ENCODE measurements around the gene HNRNPC. TPM values are rescaled to one million over a fixed set of nuclear protein-coding genes. Genes with fewer than 3 reads are reported as not detected.
"Not testable (repeated sequence)": the region's sequence is repeated elsewhere in the genome, so short reads cannot be mapped to it uniquely, and the experiment has no call there.

Gene HNRNPC
- total RNA-seq, 2 donors from 2014 or later: 751 to 1,003 TPM

GRCh38 chr14:21168055-21168454 is 101.2 kb downstream of the HNRNPC start:
- Histone ChIP-seq H3K4me3 (ENCODE audit: low read length) (no peak overlapping the region), H3K27me3 (ENCODE audit: control insufficient read depth, insufficient read depth, low read length, poor library complexity, severe bottlenecking) (no peaks in the 10 kb centered on the region), H3K4me1 (ENCODE audit: control insufficient read depth, insufficient read depth, low read length) (peaks cover 4% of the 10 kb centered on the region), H3K27ac (ENCODE audit: low read depth, low read length) (no peak overlapping the region), H3K9me3 (ENCODE audit: control insufficient read depth, low read length) (peaks cover 28% of the 10 kb centered on the region), H3K9ac (ENCODE audit: extremely low read depth, low read length, poor library complexity, severe bottlenecking) (no peak overlapping the region), H3K36me3 (ENCODE audit: control insufficient read depth, insufficient read depth, low read length) (no peaks in the 10 kb centered on the region)
- no peak overlapping the region for H3K27ac Mint-ChIP-seq
- peaks cover 19% of the 10 kb centered on the region for H3K4me1 Mint-ChIP-seq
- WGBS, 2 experiments (ENCODE audit: insufficient coverage in 1 of 2, insufficient read length in 1 of 2): 91 to 93% methylated on average over 4 to 8 of the region's 8 CpGs
- H3K27me3 Mint-ChIP-seq (ENCODE audit: insufficient read depth): peaks cover 5% of the 10 kb centered on the region
- no peak for DNase-seq
- H3K4me3 Mint-ChIP-seq: no peak overlapping the region
- H3K9me3 Mint-ChIP-seq: peaks cover 23% of the 10 kb centered on the region
- no peak for TF ChIP-seq CTCF (conservative IDR thresholded peaks at IDR 0.05)
- no peaks in the 10 kb centered on the region for H3K36me3 Mint-ChIP-seq (ENCODE audit: low read depth)

GRCh38 chr14:21165670-21166069 is 103.6 kb downstream of the HNRNPC start:
- not testable (repeated sequence) for DNase-seq; H3K4me1 ChIP-seq (ENCODE audit: control insufficient read depth, insufficient read depth, low read length); H3K27ac Mint-ChIP-seq; H3K36me3 ChIP-seq (ENCODE audit: control insufficient read depth, insufficient read depth, low read length); H3K36me3 Mint-ChIP-seq (ENCODE audit: low read depth); H3K9me3 ChIP-seq (ENCODE audit: control insufficient read depth, low read length); H3K27ac ChIP-seq (ENCODE audit: low read depth, low read length); H3K9ac ChIP-seq (ENCODE audit: extremely low read depth, low read length, poor library complexity, severe bottlenecking); H3K4me3 ChIP-seq (ENCODE audit: low read length); H3K9me3 Mint-ChIP-seq; H3K4me3 Mint-ChIP-seq; H3K27me3 ChIP-seq (ENCODE audit: control insufficient read depth, insufficient read depth, low read length, poor library complexity, severe bottlenecking); H3K27me3 Mint-ChIP-seq (ENCODE audit: insufficient read depth)
- H3K4me1 Mint-ChIP-seq: peaks cover 18% of the 10 kb centered on the region
- WGBS, 2 experiments (ENCODE audit: insufficient coverage in 1 of 2, insufficient read length in 1 of 2): 100% methylated on average over 1 of the region's 1 CpG; no CpG with 5 or more reads in 1 of the 2 experiments

- H3K36me3 Mint-ChIP-seq (ENCODE audit: low read depth); H3K36me3 ChIP-seq (ENCODE audit: control insufficient read depth, insufficient read depth, low read length); H3K27me3 ChIP-seq (ENCODE audit: control insufficient read depth, insufficient read depth, low read length, poor library complexity, severe bottlenecking); H3K9me3 Mint-ChIP-seq; H3K27me3 Mint-ChIP-seq (ENCODE audit: insufficient read depth); H3K4me3 ChIP-seq (ENCODE audit: low read length); H3K4me1 ChIP-seq (ENCODE audit: control insufficient read depth, insufficient read depth, low read length); H3K9ac ChIP-seq (ENCODE audit: extremely low read depth, low read length, poor library complexity, severe bottlenecking); H3K9me3 ChIP-seq (ENCODE audit: control insufficient read depth, low read length); H3K4me3 Mint-ChIP-seq; H3K27ac ChIP-seq (ENCODE audit: low read depth, low read length): not testable (repeated sequence)
- peak; percentile 68 for DNase-seq
- H3K4me1 Mint-ChIP-seq: peaks cover 12% of the 10 kb centered on the region
- 70 to 80% methylated on average over 6 to 7 of the region's 7 CpGs for WGBS, 2 experiments (ENCODE audit: insufficient coverage in 1 of 2, insufficient read length in 1 of 2)
- H3K27ac Mint-ChIP-seq: peak overlapping the region; percentile 50
Observed at GRCh38 chr14:21165002-21165605, 104.1 kb downstream of the HNRNPC start.

- no peak for TF ChIP-seq CTCF (conservative IDR thresholded peaks at IDR 0.05)
- WGBS, 2 experiments (ENCODE audit: insufficient coverage in 1 of 2, insufficient read length in 1 of 2): 92 to 97% methylated on average over 3 to 4 of the region's 4 CpGs
- no peaks in the 10 kb centered on the region for H3K36me3 Mint-ChIP-seq (ENCODE audit: low read depth)
- H3K27me3 Mint-ChIP-seq (ENCODE audit: insufficient read depth): peaks cover 3% of the 10 kb centered on the region
- no peak overlapping the region for H3K9ac ChIP-seq (ENCODE audit: extremely low read depth, low read length, poor library complexity, severe bottlenecking)
- no peaks in the 10 kb centered on the region for H3K9me3 Mint-ChIP-seq
- H3K4me3 Mint-ChIP-seq: no peak overlapping the region
- no peaks in the 10 kb centered on the region for H3K36me3 ChIP-seq (ENCODE audit: control insufficient read depth, insufficient read depth, low read length)
- no peak overlapping the region for H3K27ac Mint-ChIP-seq
- no peak overlapping the region for H3K4me3 ChIP-seq (ENCODE audit: low read length)
- no peaks in the 10 kb centered on the region for H3K27me3 ChIP-seq (ENCODE audit: control insufficient read depth, insufficient read depth, low read length, poor library complexity, severe bottlenecking)
- DNase-seq: no peak
- H3K4me1 Mint-ChIP-seq: peaks cover 8% of the 10 kb centered on the region
- no peak overlapping the region for H3K27ac ChIP-seq (ENCODE audit: low read depth, low read length)
- H3K9me3 ChIP-seq (ENCODE audit: control insufficient read depth, low read length): no peaks in the 10 kb centered on the region
- peaks cover 4% of the 10 kb centered on the region for H3K4me1 ChIP-seq (ENCODE audit: control insufficient read depth, insufficient read depth, low read length)
Observed at GRCh38 chr14:21163871-21164291, 105.4 kb downstream of the HNRNPC start.
